C4-2B (cell line): ENCODE results near the gene CHI3L1.

Experiments
- H3K27ac ChIP-seq: fragments of 450-650 bp; 2 replicates; pipeline ENCODE4 v1.5.1; 2017
- CTCF ChIP-seq: fragments of 450-650 bp; conservative IDR thresholded peaks from 2 replicates; pipeline ENCODE4 v1.5.1; 2017; ENCODE audit warnings: mild to moderate bottlenecking
- ZFX ChIP-seq: fragments of 450-650 bp; IDR thresholded peaks from 2 replicates; pipeline ENCODE4 v1.6.1; 2017

Gene CHI3L1

GRCh38 chr1:203140743-203141520 lies 45.6 kb downstream of the CHI3L1 start:
- TF ChIP-seq CTCF (no peak), ZFX (no peak)
- H3K27ac ChIP-seq = no peak overlapping the region

GRCh38 chr1:203139976-203140475 lies 46.5 kb downstream of the CHI3L1 start:
- TF ChIP-seq ZFX = no peak
- TF ChIP-seq CTCF = no peak
- no peak overlapping the region for H3K27ac ChIP-seq

GRCh38 chr1:203138066-203138465 lies 48.4 kb downstream of the CHI3L1 start:
- H3K27ac ChIP-seq = no peak overlapping the region
- TF ChIP-seq ZFX (no peak), CTCF (no peak)

- TF ChIP-seq ZFX = no peak
- TF ChIP-seq CTCF = no peak
- no peak overlapping the region for H3K27ac ChIP-seq
Measured at GRCh38 chr1:203137324-203137723, 49.2 kb downstream of the CHI3L1 start.

- TF ChIP-seq CTCF (no peak; the same call in 1 of the 2 replicates), ZFX (no peak)
- H3K27ac ChIP-seq = no peak overlapping the region
Measured at GRCh38 chr1:203136409-203137042, 50.0 kb downstream of the CHI3L1 start.

- no peak for TF ChIP-seq ZFX
- TF ChIP-seq CTCF = no peak
- no peak overlapping the region for H3K27ac ChIP-seq
Measured at GRCh38 chr1:203135636-203136305, 50.7 kb downstream of the CHI3L1 start.
